NCI-H446 (cell line): ENCODE results near the gene TMEM51.

ENCODE experiments used
- DNase-seq, 2 experiments: peaks; one replicate each; lab custom pipeline; 2025; lab: John Stamatoyannopoulos, UW

The TMEM51 gene

DNA sequence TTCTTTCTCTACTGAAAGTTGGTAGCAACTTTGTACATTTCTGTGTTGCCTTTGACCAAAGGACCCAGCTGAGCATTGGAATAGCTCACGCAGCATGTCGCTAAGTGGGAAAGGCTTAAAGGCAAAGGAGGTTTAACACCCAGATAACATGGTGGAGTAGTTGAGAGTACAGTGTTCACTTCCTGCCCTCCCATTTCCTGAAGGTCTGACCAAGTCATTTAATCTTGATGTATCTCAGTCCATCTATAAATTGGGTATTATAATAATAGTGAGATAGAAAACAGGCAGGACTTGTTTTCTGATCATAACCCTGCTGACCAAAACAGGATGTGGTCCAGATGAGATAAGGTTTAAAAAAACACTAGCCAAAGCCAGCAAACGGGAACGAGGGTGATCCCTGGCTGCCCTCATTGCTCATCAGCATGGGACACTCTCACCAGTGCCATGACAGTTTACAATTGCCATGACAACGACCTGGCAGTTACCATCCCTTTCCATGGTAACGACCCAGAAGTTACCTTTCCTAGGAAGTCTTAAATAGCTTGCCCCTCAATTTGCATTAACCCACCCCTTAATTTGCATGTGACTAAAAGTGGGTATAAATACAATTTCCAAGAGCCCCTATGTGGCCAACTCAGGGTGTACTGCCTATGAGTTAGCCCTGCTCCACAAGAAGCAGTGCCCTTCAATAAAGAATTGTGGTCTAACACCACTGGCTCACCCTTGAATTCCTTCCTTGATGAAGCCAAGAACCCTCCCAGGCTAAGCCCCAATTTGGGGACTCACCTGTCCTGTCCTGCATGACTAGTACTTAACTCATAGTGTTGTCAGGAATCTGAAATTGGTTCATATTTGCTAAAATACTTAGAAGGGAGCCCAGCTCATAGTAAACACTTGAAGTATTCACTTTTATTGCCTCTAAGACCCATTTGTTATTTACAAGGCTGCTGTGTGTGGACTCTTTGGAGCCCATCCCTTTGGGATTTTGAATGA is 65.0 kb downstream of the TMEM51 start:
- no peak for DNase-seq

DNA sequence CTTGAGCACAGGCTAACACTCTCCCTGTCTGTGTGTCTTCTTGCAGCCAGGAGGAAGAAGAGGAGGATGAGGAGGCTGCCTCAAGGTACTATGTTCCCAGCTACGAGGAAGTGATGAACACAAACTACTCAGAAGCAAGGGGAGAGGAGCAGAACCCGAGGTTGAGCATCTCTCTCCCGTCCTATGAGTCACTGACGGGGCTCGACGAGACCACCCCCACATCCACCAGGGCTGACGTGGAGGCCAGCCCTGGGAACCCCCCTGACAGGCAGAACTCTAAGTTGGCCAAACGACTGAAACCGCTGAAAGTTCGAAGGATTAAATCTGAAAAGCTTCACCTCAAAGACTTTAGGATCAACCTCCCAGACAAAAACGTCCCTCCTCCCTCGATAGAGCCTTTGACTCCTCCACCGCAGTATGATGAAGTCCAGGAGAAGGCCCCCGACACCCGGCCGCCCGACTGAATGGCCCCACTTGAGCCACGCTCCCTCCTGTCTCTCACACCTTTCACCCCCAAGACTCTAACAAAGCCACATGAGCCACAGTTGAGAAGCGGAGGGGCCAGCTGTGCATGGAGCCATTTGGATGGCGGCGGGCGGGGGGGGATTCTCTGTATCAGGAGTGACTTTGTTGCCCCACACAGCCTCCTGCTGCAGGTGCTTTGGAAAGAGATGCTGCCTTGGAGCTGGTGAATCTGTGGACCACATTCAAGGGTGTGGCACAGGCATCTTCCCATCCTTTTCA is 65.9 kb downstream of the TMEM51 start:
- DNase-seq = no peak

DNA sequence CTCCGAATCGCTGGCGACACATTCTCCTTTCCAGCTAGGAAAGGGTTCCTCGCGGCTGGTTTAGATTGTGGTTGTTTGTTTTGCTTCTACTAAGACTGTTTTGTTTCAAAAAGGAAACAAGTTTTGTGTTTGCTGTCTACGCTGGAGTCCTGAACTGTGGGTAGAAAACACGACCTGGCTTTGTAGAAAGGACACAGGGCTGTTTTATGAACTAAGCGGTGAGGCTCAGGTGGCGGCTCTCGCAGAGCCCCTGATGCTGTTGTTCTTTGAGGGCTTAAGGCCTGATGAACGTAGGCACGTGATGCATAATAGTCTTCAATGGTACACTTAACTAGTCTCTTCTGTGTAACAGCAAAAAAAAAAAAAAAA is 66.5 kb downstream of the TMEM51 start:
- no peak for DNase-seq

DNA sequence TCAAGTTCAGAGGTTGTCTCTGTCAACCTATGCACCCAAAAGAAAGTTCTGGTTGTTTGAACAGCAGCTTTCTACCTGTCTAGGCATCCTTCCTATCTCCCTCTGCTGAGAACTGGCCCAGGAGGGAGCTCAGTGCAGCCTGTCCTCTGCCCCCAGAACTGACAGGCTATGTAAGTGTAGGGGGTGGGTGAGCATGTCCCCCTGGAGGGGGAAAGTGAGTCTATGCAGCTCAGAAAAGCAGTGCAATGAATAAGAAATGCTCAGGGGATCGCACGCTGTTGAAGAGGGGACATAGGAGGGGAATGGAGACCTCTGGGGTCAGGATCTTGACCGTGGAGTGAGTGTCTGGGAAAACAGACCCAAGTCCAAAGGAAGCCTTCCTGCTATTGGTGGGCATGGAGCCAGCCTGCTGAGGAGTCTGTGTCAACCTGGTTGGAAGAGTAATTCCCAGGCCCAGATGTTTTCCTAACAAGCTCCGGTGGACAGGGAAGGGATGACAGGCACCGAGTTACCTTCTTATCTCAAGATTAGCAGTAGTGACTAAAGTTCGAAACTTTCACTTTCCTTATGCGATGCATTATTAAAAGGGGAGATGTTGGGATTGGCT is 67.4 kb downstream of the TMEM51 start:
- no peak for DNase-seq

DNA sequence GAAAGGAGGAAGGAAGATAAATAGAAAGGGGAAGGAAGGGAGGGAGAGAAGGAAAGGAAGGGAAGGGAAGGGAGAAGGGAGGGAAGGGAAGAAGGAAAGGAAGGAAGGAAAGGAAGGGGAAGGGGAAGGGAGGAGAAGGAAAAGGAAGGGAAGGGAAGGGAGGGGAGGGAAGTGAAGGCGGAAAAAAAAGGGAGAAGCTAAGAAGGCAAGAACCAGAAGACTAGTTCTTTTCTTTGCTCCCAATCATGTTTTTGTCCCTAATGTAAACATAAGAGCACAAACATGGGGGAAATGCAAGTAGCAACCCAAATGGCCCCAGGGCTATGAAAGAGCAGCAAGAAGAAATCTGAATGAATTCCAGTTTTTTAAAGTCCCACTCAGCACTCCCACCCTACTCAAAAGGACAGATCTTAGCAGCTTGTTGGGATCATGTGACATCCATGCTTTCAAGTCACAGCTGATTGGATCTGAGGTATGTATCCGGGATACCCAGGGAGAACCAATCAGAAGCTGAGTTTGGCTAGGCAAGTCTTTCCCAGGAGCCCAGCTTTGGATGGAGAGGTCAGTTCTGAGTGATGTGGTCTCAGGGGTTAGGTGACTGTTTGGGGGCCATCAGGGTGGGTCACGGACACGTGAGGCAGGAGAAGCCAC is 69.2 kb downstream of the TMEM51 start:
- DNase-seq = no peak

DNA sequence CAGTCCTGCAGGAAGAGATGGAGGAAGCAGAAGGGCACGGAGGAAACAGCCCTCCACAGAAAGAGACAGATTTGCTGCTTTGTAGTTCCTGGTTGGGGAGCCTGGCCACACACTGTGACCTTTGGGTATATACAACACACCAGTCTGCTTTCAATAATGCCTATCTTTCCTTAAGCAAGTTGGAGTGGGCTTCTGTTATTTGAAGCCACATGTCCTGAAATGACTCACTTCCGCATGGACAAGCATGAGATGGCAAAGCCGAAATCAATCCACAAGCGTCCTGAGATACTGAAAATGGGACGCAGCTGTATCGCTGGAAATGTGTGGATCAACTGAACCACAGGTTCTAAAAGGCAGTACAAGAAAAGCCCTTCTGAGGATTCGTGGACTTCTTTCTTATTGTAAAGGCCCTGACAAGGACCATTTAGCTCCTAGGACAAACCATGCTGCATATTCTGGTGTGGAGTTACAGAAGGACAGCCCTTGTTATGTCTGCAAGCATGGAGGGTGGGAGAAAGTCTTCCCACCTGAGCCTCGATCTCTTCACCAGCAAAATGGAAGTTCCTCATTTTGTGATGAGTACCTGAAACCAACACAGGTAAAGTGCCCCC is 70.8 kb downstream of the TMEM51 start:
- DNase-seq = no peak

DNA sequence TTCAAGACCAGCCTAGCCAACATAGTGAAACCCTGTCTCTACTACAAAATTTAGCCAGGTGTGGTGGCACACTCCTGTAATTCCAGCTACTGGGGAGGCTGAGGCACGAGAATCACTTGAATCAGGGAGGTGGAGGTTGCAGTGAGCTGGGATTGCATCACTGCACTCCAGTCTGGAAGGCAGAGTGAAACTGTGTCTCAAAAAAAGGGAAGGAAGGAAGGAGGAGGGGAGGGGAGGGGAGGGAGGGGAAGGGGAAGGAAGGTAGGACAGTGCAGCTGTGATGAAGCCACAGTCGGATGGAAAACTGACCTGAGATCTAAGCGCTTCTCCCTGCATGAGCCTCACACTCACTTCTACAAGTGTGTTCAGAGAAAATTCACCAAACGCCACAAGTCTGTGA is 71.4 kb downstream of the TMEM51 start:
- no peak for DNase-seq

DNA sequence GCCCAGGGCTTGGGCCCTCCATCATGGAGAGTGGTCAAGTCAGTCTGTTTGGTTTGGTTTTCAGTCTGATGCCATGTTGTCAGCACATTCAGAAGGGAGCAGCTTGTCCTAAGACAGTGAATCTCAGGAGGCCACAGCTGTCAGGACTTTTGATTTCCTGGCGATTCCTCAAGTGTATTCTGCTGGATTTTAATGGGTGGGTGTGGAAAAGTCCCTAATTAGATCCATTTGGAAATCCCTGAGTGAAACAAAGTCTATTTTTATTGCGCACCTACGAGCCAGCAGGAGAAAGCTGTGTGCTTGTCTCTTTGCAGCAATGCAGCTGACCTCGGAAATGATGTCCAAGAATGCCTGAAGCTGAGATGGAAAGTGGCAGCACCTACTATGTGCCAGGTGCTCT is 71.9 kb downstream of the TMEM51 start:
- no peak for DNase-seq

DNA sequence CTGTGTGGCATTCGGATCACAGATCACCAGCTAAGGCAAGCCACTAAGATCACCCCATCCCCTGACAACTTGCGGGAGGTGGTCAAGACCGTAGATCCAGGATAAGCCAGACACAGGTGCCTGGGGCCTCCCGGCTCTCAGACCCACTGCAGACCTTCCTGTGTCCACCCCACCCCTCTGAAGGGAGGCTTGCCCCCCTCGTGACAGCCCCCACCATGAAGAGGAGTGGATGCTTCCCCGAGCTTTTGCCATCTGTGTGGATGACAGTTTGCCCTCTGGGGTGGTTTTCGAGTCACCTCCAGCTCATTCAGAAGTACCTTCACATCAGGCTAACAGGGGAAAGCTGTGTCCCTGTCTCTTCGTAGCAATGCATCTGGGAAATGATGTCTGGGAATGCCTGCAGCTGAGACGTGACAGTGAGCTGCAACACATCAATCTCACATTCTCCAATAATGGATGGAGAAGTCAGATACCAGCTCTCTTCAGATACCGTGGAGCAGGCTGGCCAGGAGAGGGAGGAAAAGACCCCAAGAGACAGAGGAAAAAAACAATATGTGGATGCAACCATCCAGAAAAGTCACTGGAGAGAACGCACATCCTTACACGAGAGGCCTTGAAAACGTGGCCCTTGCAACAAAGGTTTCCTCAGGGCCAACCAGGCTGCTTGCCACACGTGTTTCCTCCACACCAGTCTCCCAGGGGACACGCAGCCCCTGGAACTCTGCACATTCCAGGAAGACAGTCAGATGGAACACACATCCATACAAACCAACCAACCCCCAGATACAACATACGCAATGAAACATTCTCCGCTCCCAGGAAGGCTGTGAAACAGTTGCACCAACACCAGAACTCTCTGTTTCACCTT is 73.1 kb downstream of the TMEM51 start:
- no peak for DNase-seq

DNA sequence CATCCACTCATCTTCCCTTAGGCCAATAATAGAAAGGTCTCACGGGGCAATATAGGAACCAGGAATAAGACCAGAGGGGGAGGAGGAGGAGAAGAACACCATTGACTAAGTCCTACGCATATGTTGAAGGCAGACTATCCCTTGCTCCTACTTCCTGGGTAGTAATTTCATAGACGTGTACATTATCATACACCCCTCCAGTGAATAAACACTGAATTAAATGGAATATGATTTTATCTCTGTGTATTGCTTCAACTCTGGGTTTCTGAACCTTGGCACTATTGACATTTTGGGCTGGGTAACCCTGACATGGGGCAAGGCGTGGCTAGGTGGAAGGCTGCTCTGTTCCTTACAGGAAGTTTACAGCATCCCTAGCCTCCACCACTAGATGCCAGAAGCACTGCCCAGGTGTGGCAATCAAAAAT is 76.2 kb downstream of the TMEM51 start:
- no peak for DNase-seq

DNA sequence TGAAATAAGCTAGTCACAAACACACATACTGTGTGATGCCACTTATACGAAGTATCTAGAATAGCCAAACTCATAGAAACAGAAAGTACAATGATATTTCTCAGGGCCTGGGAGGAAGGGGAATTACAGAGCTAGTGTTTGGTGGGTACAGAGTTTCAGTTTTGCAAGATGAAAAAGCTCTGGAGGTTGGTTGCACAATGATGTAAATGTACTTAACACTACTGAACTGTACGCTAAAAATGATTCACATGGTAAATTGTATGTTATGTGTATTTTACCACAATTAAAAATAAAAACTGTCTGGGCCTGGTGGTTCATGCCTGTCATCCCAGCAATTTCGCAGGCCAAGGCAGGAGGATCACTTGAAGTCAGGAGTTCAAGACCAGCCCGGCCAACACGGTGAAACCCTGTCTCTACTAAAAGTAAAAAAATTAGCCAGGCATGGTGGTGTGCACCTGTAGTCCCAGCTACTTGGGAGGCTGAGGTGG is 78.2 kb downstream of the TMEM51 start:
- no peak for DNase-seq

DNA sequence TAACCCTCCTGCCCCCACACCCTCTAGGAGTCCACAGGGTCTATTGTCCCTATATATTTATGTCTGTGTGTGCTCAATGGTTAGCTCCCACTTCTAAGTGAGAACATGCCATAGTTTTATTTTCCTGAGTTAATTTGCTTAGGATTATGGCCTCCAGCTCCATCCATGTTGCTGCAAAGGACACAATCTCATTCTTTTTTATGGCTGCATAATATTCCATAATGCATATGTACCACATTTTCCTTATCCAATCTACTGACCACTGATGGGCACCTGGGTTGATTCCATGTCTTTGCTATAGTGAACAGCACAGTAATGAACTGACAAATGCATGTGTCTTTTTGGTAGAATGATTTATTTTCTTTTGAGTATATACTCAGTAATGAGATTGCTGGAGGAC is 80.1 kb downstream of the TMEM51 start:
- no peak for DNase-seq

DNA sequence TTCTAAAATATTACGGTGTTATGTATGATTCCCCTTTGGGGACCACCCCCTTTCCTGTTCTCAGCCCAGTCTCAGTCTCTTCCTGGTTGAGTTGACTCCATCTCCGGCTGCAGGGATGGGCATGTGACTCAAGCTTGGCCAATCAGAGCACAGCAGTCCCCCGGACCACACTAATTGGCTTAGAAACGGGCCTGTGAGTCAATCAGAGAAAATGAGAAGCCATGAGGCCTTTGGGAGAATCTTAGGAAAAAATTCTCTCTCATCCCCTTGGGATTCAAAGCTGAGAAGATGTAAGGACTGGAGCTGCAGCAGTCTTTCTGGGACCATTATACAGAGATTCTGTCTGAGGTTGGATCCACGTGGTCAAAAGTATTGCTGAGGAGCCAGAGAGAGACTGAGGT is 82.8 kb downstream of the TMEM51 start:
- peak in 1 of 2 experiments; percentile 14 for DNase-seq

DNA sequence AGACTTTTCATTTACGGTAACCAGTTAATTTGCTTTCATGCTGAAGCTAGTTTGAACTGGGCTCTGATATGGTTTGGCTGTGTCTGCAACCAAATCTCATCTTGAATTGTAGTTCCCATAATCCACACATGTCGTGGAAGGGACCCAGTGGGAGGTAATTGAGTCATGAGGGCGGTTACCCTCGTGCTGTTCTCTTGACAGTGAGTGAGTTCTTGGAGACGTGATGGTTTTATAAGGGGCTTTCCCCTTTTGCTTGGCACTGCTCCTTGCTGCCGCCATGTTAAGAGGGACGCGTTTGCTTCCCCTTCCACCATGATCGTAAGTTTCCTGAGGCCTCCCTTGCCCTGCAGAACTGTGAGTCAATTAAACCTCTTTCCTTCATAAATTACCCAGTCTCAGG is 83.2 kb downstream of the TMEM51 start:
- no peak for DNase-seq

DNA sequence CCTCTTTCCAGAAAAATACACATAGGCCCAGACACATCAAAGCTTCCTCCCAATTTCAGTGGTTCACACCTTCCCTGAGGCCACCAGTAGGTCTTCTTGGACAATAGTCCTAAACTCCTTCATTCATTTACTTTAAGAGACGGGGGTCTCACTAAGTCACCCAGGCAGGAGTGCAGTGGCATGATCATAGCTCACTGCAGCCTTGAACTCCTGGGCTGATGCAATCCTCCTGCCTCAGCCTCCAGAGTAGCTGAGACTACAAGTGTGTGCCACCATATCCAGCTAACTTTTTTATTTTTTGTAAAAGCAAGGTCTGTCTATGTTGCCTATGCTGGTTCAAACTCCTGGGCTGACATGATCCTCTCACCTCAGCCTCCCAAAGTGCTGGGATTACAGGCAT is 85.2 kb downstream of the TMEM51 start:
- DNase-seq = no peak

DNA sequence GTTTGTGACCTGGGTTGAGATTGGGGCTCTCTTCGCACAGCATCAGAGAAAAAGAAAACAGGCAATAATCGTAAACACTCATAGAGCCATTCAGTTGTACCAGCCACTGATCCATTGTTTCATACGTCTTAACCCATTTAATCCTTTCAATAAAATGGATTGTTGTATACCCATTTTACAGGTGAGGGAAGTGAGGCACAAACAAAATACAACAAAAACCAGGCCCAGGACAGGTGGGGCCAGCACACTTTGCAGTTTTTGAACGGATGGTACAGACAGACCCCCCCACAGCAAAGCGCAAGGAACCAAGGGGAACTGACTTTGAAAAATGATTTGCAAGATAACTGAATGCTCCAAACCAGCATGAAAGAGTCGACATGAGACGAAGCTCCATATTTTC is 89.2 kb downstream of the TMEM51 start:
- no peak for DNase-seq

DNA sequence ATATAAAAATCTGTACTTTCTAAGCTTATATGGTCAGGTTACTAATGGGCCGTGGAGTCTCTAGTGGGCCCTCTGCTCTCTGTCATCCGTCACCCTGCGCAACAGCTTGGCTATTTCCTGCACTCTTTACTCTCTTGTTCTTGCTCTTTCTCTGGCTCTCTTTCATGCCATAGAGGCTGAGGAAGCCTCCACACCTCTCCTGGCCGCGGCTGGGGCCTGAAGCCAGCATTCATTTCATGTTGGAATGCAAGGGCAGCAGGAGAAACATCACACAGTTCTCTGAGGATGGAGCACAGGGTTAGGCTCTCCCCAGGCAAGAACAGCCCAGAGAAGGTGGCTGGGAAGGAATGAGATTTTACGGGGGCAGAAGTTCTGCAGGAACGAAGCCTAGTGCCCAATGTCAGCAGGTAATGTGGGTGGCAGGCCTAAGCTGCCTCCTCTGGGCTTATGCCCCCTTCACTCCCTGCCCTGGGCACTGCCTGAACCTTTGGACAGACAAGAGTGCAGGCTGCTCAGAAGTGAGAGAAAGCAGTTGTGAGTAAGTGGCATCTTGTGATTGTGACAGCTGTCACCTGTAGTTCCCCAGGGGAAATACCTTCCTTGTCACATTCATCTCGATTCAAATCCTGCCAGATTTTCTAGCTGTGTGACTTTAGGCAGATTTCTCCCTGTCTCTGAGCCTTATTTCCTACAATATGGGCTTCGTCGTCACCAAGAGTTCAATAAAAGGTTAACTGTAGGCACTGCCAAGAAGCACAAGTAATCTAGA is 89.9 kb downstream of the TMEM51 start:
- DNase-seq = no peak

DNA sequence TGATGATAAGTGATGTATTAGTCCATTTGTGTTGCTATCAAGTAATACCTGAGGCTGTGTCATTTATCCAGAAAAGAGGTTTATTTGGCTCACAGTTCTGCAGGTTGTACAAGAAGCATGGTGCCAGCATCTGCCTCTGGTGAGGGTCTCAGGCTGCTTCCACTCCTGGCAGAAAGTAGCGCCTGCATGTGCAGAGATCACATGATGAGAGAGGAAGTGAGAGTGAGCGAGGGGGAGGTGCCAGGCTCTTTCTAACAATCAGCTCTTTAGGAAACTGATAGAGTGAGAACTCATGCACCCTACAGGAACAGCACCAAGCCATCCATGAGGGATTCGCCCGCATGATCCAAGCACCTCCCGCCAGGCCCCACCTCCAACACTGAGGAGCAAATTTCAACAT is 91.3 kb downstream of the TMEM51 start:
- no peak for DNase-seq

DNA sequence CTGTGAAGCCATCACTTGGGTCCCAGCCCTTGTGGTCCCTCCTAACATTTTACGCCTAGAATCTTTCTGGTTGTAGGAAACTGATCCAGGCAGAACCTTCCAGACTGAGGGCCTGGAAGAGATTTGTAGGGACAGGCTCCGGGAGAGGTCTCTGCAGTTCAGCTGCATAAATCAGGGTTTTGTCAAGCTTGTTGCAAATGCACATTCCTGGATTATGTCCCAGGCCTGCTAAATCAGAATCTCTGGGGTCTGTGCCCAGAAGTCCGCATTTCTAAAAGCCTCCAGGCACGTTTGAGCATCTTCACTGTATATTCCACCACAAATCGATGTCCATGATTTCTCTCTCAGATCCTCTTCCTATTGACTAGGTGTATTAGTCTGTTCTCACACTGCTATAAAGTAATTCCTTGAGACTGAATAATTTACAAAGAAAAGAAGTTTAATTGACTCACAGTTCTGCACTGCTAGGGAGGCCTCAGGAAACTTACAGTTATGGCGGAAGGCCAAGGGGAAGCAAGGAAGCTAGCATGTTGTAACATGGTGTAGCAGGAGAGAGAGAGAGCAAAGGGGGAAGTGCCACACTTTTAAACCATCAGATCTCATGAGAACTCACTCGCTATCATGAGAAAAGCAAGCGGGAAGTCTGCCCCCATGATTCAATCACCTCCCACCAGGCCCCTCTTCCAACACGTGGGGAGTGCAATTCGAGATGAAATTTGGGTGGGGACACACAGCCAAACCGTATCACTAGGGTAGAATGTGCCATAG is 92.2 kb downstream of the TMEM51 start:
- DNase-seq = no peak
